Peyer's patch (tissue), 4 donors: ENCODE data around the gene WWOX. TPM values are rescaled to one million over a fixed set of nuclear protein-coding genes. Genes with fewer than 3 reads are reported as not detected.

ENCODE experiments used
- DNase-seq, 3 donors: peaks; one replicate each; pipeline ENCODE4 v3.0.0-alpha.2; 2017 to 2019
- H3K27ac ChIP-seq, 4 donors: fragments of 200-600 bp; sonication (generic); one replicate each; pipeline ENCODE4 v1.5.1; 2016 to 2019
- H3K27me3 ChIP-seq, 2 donors: fragments of 200-600 bp; sonication (generic); one replicate each; pipeline ENCODE4 v1.5.1; 2019
- H3K36me3 ChIP-seq, 3 donors: fragments of 200-600 bp; sonication (generic); one replicate each; pipeline ENCODE4 v1.5.1; 2016 to 2019
- H3K4me1 ChIP-seq, 4 donors: fragments of 200-600 bp; sonication (generic); one replicate each; pipeline ENCODE4 v1.5.1; 2016 to 2019
- H3K4me3 ChIP-seq, 4 donors: fragments of 200-600 bp; sonication (generic); 1 replicate in 3 of 4; 2 replicates in 1 of 4; pipeline ENCODE4 v1.5.1; 2016 to 2019; ENCODE audit warnings: mild to moderate bottlenecking in 1 of 4
- H3K9me3 ChIP-seq, 4 donors: fragments of 200-600 bp; sonication (generic); one replicate each; pipeline ENCODE4 v1.5.1; 2016 to 2019; ENCODE audit warnings: mild to moderate bottlenecking in 1 of 4
- CTCF ChIP-seq, 6 experiments: fragments of 450-650 bp in 4 of 6; fragments of 200-600 bp in 2 of 6; sonication (generic) in 1 of 6; IDR thresholded peaks; one replicate each; pipeline ENCODE4 v1.5.1; 2017 to 2019; ENCODE audit warnings: antibody characterized with exemption in 6 of 6, mild to moderate bottlenecking in 3 of 6, moderate library complexity in 1 of 6
- POLR2A ChIP-seq, 2 donors: fragments of 450-650 bp; IDR thresholded peaks; one replicate each; pipeline ENCODE4 v1.5.1; 2017; ENCODE audit warnings: antibody characterized with exemption in 2 of 2, mild to moderate bottlenecking in 2 of 2, moderate library complexity in 2 of 2
- total RNA-seq, 4 donors: library from RNA; depleted of rRNA; stranded (reverse); fragments of >200 nt; gene quantifications; one replicate each; pipeline ENCODE4 v1.1.0, GENCODE V29; 2016

The WWOX gene
- total RNA-seq, 4 donors from 2014 or later, result 17.3 to 197 (median 57.5) TPM

DNA sequence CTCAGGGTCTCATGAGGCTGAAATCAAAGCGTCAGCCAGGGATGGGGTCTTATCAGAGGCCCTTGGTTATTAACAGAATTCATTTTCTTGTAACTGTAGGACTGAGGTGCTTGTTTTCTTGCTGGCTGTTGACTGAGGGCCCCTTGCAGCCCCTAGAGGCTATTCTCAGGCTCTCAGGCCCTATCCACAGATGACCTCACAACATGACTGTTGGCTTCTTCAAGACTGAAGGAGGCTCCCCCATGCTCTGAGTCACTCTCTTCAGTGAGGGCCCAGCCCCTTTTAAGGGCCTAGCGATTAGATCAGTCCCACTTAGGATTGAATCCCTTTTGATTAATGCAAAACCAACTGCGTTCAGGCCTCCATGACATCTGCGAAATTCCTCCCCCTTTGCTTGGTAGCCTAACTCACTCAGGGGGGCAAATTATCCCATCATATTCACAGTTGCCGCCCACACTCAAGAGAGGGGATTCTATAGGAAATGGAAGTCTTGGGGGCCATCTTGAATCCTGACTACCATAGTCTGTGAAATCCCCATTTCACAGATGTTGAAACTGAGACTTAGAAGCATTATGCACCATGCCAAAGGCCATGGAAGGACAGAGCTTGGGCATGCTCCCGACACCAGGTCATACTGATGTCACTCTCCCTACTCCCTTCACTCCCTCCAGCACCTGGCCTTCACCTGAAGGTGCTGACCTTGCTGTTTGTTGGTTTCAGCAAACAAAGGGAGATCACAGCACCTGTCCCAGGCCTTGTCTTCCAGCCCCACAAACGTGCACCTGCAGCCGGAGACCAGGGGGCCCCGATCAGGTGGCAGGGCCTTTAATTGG, 908.8 kb downstream of the WWOX start:
- Histone ChIP-seq H3K4me3 (no peak overlapping the region), H3K4me1 (no peaks in the 10 kb centered on the region), H3K36me3 (no peaks in the 10 kb centered on the region), H3K27me3 (no peaks in the 10 kb centered on the region), H3K9me3 (no peaks in the 10 kb centered on the region), H3K27ac (no peak overlapping the region)
- TF ChIP-seq CTCF (IDR thresholded peaks at IDR 0.05) (no peak), POLR2A (IDR thresholded peaks at IDR 0.05) (no peak)
- DNase-seq, result no peak

DNA sequence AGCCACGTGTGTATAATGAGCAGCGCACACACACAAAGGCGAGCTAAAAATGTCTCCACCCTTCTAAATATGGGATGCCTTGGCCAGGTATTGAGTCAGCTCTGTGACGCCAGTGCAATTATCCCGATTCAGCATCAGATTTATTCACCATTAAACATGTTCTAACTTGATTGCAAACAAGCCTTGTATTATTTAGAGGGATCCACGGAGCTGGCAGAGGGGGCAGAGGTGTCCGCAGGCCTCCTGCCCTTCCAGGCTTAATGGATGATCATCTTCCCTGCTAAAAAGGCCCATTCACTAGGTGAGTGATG, 909.4 kb downstream of the WWOX start:
- Histone ChIP-seq H3K27me3 (no peaks in the 10 kb centered on the region), H3K36me3 (no peaks in the 10 kb centered on the region), H3K4me1 (no peaks in the 10 kb centered on the region), H3K27ac (no peak overlapping the region), H3K4me3 (no peak overlapping the region), H3K9me3 (no peaks in the 10 kb centered on the region)
- no peak for DNase-seq
- TF ChIP-seq CTCF (IDR thresholded peaks at IDR 0.05), result no peak
- TF ChIP-seq POLR2A (IDR thresholded peaks at IDR 0.05), result no peak

- Histone ChIP-seq H3K9me3 (no peaks in the 10 kb centered on the region), H3K27ac (no peak overlapping the region), H3K36me3 (no peaks in the 10 kb centered on the region), H3K4me3 (no peak overlapping the region), H3K4me1 (no peaks in the 10 kb centered on the region), H3K27me3 (no peaks in the 10 kb centered on the region)
- DNase-seq, result no peak
- no peak for TF ChIP-seq POLR2A (IDR thresholded peaks at IDR 0.05)
- no peak for TF ChIP-seq CTCF (IDR thresholded peaks at IDR 0.05)
Measured at GRCh38 chr16:79009896-79010295, 910.4 kb downstream of the WWOX start.

- Histone ChIP-seq H3K27me3 (no peaks in the 10 kb centered on the region), H3K4me3 (no peak overlapping the region), H3K9me3 (no peaks in the 10 kb centered on the region), H3K4me1 (no peaks in the 10 kb centered on the region), H3K36me3 (no peaks in the 10 kb centered on the region), H3K27ac (no peak overlapping the region)
- TF ChIP-seq CTCF (IDR thresholded peaks at IDR 0.05) (no peak), POLR2A (IDR thresholded peaks at IDR 0.05) (no peak)
- DNase-seq, result no peak
Measured at GRCh38 chr16:79011282-79011681, 911.8 kb downstream of the WWOX start.

- Histone ChIP-seq H3K4me3 (no peak overlapping the region), H3K4me1 (no peaks in the 10 kb centered on the region), H3K27me3 (no peaks in the 10 kb centered on the region), H3K27ac (no peak overlapping the region), H3K36me3 (no peaks in the 10 kb centered on the region), H3K9me3 (no peaks in the 10 kb centered on the region)
- no peak for DNase-seq
- TF ChIP-seq CTCF (IDR thresholded peaks at IDR 0.05), result no peak
- no peak for TF ChIP-seq POLR2A (IDR thresholded peaks at IDR 0.05)
Measured at GRCh38 chr16:79012671-79013434, 913.4 kb downstream of the WWOX start.
